Left cardiac atrium (tissue), 4 donors: ENCODE results near the gene SGCD. TPM values are rescaled to one million over a fixed set of nuclear protein-coding genes. Genes with fewer than 3 reads are reported as not detected.

Source experiments
- ATAC-seq, 2 donors: fragments of 200-7000 bp; cut with Tn5 transposase; one replicate each; pipeline ENCODE4 v1.9.1; 2020; ENCODE audit warnings: mild to moderate bottlenecking in 2 of 2, moderate library complexity in 2 of 2
- DNase-seq: peaks from one replicate; pipeline ENCODE4 v3.0.0-alpha.2; 2020
- intact Hi-C, 2 donors: fragments of 100-400 bp; cut with DNase I; formaldehyde crosslinking; loops; one replicate each; pipeline versions ENCODE4 v1.14.1 to v1.15.1; 2022 to 2023
- total RNA-seq, 2 donors: library from RNA; stranded (reverse); fragmentation: NEBNext Ultra II Directional; extraction: Animal tissue kit (Norgen Biotek cat#: 25700); gene quantifications; one replicate each; pipeline ENCODE4 v1.2.1, GENCODE V29; 2021
- donor health status: DM: no; HTN: yes; CAD: no.
- donor health status: DM: no; HTN: yes; CAD: no; lungs with severe emphysema.
- donor health status: DM: yes; HTN: yes; CAD: no.
- donor health status: Dilated cardiomyopathy.

Gene SGCD
- total RNA-seq, 2 donors from 2014 or later: 58.5 to 93.4 TPM

- intact Hi-C loops: loop anchor here in 1 of 2 donors (5.0 kb wide), 1 partner anchor 187 kb away; no protein-coding TSS in a partner anchor
- ATAC-seq (peak; percentile 6 to 14), DNase-seq (no peak)
These were observed 68.3 kb downstream of the SGCD start for GRCh38 chr5:156395306-156395675.

DNA sequence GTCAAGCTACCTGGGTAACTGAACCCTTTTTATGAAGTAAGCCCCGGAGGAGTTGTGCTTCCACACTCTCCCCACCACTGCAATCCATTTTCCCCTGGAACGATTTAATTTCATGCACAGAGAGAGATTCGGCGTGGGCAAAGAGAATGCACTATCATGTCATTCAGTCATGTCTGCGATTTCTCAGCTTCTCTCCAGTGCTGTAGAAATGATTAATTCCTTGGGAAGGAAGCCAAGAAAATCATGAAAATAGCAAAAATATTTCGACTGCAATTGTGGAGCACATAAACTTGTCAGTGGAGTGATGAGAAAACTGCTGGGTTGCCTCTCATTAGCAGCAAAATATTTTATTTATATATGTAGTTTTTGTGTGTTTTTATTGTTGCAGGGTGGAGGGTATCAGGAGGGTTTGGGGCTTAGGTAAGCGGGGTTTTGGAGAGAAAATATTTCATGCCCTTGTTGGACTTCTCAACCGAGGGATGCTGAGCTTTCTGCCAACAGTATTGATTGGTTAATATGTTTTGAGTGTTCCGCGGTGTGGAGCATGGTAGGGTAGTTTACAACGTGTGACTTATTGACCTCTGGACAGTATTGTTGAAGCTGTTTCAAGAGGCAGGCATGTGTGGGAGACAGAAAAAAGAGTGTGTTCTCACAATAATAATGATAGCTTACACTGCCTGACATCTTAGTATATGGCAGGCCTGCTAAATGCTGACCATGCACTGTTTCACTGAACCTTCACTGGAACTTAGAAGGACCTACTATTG, 69.3 kb downstream of the SGCD start:
- DNase-seq: no peak
- intact Hi-C loops: loop anchor here in 1 of 2 donors (5.0 kb wide), 1 partner anchor 186 kb away; no protein-coding TSS in a partner anchor
- ATAC-seq: peak; percentile 59 to 80

- intact Hi-C loops: loop anchor here in 1 of 2 donors (5.0 kb wide), 1 partner anchor 186 kb away; no protein-coding TSS in a partner anchor
- ATAC-seq (peak in 1 of 2 donors; percentile 67), DNase-seq (no peak)
These were observed 69.8 kb downstream of the SGCD start for GRCh38 chr5:156396830-156397081.

GRCh38 chr5:156399323-156399722, 72.4 kb downstream of the SGCD start:
- intact Hi-C loops: loop anchor here in 1 of 2 donors (5.0 kb wide), 1 partner anchor 183 kb away; no protein-coding TSS in a partner anchor
- no peak for ATAC-seq
- DNase-seq: no peak

DNA sequence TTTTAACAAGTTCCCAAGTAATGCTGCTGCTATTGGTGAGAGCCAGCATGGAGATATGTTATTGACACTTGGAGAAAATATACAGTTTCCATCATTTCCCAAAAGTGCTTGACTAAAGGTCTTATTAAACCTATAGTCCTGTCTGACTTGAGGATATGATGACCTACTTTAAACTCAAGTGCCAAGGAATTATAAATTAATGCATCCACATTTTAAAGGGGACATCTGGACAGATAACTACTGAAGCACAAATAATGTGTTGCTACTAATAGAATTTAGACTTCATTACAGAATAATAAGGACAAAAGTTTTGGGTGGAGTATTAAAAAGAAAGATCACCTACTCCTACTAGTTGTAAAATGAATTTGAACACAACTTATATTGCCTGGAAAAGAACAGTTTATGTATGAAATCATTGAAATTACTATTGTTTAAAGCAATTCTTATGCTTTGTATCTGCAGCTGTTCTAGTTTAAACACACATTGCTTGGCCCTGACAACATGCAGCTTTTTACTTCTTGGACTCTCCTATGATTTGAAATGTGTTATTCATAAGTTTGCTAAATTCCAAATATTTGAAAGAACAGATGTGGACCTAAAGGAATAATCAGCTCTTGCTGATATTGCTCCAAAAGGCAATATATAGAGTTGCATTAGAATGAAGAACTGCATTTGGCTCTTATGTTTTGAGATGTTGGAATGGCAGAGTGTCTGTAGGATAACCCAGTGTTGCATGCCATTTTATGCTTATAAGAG, 73.4 kb downstream of the SGCD start:
- intact Hi-C loops: no loop called here
- DNase-seq (no peak), ATAC-seq (no peak)

DNA sequence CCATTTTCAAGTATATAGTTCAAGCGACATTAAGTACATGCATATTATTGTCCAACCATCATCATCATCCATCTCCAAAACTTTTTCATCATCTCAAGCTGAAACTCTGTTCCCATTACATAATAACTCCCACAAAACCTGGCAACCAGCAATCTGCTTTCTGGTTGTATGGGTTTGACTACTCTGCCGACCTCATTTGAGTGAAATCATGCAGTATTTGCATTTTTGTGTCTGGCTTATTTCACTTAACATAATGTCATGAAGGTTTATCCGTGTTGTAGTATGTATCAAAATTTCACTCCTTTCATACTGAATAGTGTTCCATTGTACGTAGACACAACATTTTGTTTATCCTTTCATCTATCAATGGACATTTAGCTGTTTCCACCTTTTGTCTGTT, 74.8 kb downstream of the SGCD start:
- DNase-seq (no peak), ATAC-seq (no peak)
- intact Hi-C loops: no loop called here

- ATAC-seq: no peak
- intact Hi-C loops: no loop called here
- DNase-seq: no peak
These were observed 75.5 kb downstream of the SGCD start for GRCh38 chr5:156402387-156402921.

DNA sequence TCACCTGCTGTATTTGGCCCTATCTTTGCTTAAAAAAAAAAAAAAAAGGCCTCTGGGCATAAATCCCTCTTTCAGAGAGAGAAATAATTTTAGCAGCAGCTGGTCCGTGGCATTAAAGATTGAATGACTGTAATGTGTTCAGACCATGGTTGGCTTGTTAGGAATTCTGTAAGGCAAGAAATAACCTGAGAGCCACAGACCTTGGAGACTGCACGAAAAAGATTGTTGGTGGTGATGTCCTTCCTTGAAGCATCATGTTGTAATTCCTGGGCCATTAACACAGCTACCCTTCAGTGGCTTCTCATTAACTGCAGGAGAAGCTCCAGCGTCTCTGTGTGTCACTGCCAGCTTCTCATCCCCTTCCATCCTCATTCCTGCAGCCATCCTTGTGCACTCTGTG, 79.0 kb downstream of the SGCD start:
- intact Hi-C loops: no loop called here
- ATAC-seq: no peak

GRCh38 chr5:156407251-156407650, 80.3 kb downstream of the SGCD start:
- DNase-seq (no peak), ATAC-seq (no peak)
- intact Hi-C loops: no loop called here

More for the DNA sequence above, 79.0 kb downstream of the SGCD start:
- DNase-seq: no peak

DNA sequence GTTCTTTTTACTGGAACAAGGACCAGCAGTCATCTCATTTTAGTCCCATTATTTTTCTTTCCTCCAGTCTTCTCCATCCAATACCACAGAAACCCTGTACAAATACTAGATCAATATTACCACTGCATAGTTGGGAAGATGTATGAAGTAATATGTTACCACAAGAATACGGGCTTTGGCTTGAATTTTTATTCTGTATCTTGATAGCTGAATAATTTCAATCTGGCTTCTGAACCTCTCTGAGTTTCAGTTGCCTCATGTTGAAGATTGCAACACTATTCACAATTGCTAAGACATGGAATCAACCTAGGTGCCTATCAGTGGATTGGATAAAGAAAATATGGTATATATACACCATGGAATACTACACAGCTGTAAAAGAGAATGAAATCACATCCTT, 82.9 kb downstream of the SGCD start:
- intact Hi-C loops: no loop called here
- ATAC-seq (peak in 1 of 2 donors; percentile 9), DNase-seq (no peak)

GRCh38 chr5:156411185-156411613, 84.2 kb downstream of the SGCD start:
- DNase-seq (no peak), ATAC-seq (peak; percentile 74 to 78)
- intact Hi-C loops: no loop called here

DNA sequence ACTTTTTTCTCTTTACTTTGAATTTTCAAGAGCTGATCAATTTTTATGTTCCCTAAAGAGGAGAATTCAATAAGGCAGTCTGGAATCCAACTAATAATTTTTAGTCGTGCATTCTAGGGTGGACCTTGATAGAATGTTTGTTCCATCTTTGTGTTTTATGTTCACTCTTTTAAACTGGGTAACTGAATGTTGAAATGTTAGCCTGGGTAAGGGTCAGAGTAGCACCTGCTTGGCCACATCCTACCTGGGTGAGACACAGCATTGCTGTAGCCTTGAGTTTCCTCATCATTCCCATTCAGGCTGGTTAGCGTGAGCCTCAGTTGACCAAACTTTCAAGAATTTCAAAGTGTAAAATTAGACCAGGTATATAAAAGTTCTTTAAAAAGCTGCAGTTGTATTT, 85.0 kb downstream of the SGCD start:
- DNase-seq (no peak), ATAC-seq (no peak)
- intact Hi-C loops: no loop called here

GRCh38 chr5:156414391-156414790, 87.4 kb downstream of the SGCD start:
- DNase-seq (no peak), ATAC-seq (peak in 1 of 2 donors; percentile 48)
- intact Hi-C loops: no loop called here

DNA sequence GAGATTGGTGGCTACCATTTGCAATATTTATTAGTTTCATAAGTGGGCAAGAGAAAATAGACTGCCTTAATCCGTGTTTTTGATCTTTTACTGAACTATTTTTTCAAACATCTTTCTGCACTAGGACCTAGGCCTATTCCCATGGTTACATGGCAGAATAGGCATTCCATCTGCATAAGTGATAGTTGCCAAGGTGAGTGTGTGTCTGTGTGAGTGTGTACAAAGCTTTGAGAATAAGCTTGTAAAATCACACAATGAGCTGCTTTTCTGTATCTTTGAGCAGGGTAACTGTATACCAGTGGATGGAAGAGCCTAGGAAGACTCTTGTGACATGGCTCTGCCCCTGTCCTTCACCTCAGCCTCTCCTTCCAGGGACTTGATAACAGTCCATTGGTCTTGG, 92.7 kb downstream of the SGCD start:
- DNase-seq (no peak), ATAC-seq (no peak)
- intact Hi-C loops: no loop called here

DNA sequence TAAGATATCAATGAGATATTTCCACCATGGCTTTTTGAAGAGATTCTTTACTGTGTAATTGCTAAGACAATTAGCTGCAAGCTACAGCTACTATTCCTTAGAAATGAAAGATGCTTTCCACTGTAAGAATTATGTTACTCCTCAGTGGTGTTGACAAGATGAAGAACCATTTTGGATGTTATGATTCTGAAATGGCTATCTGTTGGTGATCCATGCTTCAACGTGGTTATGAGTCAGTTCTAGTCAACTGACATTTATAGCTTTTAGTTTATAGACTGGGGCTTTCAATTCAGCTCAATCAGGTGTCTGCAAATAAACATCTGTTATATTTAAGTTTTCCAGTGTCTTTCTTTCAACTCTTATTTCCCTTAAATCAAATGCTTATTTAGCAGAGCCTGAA, 93.7 kb downstream of the SGCD start:
- DNase-seq (no peak), ATAC-seq (no peak)
- intact Hi-C loops: no loop called here

DNA sequence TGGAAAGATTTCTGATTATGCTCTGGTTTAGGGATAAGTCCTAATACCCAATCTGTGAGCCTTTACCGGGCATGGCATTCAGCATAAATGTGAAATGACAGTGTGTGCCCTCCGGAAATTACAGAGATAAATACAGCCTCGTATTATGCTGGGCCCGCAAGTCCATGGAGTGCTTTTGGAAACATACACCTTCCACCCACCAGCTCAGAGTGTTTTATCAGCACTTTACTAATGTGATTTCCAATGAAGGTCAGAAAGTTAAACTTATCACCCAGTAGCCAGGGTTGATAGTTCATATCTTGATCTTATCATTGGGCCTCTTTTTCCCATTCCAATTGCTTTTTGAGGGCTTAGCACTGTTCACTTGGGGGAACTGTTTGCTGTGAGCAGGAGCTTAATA, 94.8 kb downstream of the SGCD start:
- intact Hi-C loops: no loop called here
- DNase-seq (no peak), ATAC-seq (peak in 1 of 2 donors; percentile 30)

GRCh38 chr5:156423597-156423996, 96.6 kb downstream of the SGCD start:
- intact Hi-C loops: no loop called here
- DNase-seq (no peak), ATAC-seq (no peak)

GRCh38 chr5:156427315-156427714, 100.4 kb downstream of the SGCD start:
- no peak for DNase-seq
- intact Hi-C loops: no loop called here
- ATAC-seq: no peak

- no peak for ATAC-seq
These were observed 105.2 kb downstream of the SGCD start for GRCh38 chr5:156431956-156432829.

GRCh38 chr5:156432830-156433105, 105.8 kb downstream of the SGCD start:
- intact Hi-C loops: no loop called here
- no peak for ATAC-seq

More at GRCh38 chr5:156431956-156432829, 105.2 kb downstream of the SGCD start:
- no peak for DNase-seq
- intact Hi-C loops: no loop called here

More at GRCh38 chr5:156432830-156433105, 105.8 kb downstream of the SGCD start:
- no peak for DNase-seq
